ENCODE results near the gene PRDM2. TPM values are rescaled to one million over a fixed set of nuclear protein-coding genes. Genes with fewer than 3 reads are reported as not detected.

The PRDM2 gene
- total and polyA plus RNA-seq, 2 donors (not counting 1 experiment from before 2014, with no cell fraction given): 9.1 to 11.6 TPM

DNA sequence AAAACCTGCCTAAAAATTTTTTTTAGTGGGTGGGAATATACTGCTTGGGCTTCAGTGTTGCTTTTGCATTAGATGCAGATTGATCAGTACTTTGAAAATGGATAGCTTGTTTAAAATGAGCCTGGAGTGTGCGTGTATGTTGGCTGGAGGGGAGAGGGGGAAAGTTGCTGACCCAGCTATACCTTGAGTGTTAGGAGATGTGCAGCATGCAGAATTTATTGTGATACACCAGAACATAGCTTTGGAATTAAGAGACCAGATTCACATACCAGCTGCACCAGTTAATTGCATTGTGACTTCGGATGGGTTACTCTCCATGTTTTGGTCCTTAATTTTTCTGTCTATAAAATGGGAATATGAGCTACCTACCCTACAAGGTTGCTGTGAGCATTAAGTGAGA is 60.4 kb downstream of the PRDM2 start:
- no peak overlapping the region for H3K9ac ChIP-seq (ENCODE audit: insufficient read depth, low read length)
- no peaks in the 10 kb centered on the region for H3K9me3 ChIP-seq (ENCODE audit: control insufficient read depth, insufficient read depth, low read depth, low read length)
- no peak for TF ChIP-seq EZH2 (IDR thresholded peaks at IDR 0.05; ENCODE audit: low read length, missing control alignments)
- TF ChIP-seq, protein P1, sequence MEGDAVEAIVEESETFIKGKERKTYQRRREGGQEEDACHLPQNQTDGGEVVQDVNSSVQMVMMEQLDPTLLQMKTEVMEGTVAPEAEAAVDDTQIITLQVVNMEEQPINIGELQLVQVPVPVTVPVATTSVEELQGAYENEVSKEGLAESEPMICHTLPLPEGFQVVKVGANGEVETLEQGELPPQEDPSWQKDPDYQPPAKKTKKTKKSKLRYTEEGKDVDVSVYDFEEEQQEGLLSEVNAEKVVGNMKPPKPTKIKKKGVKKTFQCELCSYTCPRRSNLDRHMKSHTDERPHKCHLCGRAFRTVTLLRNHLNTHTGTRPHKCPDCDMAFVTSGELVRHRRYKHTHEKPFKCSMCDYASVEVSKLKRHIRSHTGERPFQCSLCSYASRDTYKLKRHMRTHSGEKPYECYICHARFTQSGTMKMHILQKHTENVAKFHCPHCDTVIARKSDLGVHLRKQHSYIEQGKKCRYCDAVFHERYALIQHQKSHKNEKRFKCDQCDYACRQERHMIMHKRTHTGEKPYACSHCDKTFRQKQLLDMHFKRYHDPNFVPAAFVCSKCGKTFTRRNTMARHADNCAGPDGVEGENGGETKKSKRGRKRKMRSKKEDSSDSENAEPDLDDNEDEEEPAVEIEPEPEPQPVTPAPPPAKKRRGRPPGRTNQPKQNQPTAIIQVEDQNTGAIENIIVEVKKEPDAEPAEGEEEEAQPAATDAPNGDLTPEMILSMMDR (conservative IDR thresholded peaks at IDR 0.05 in 1 of 2, IDR thresholded peaks at IDR 0.05 in 1 of 2; ENCODE audit: low read depth in 1 of 2, low read length in 2 of 2): no peak
- H3K27me3 ChIP-seq (ENCODE audit: control insufficient read depth, insufficient read depth, low read length): no peaks in the 10 kb centered on the region
- peaks cover 5% of the 10 kb centered on the region for H3K4me1 ChIP-seq (ENCODE audit: control insufficient read depth, extremely low read depth, insufficient read depth, low read length)
- no peak overlapping the region for H3K4me2 ChIP-seq (ENCODE audit: extremely low read depth, insufficient read depth, low read length)
- DNase-seq (ENCODE audit: low read depth in 2 of 2): no peak
- H2AFZ ChIP-seq (ENCODE audit: low read length): no peak overlapping the region
- peaks cover 94% of the 10 kb centered on the region for H3K79me2 ChIP-seq (ENCODE audit: control insufficient read depth, insufficient read depth, low read length)
- H3K4me3 ChIP-seq (replicated peaks in 1 of 4; ENCODE audit: control extremely low read depth in 1 of 4, insufficient read depth in 1 of 4, low read depth in 3 of 4, low read length in 4 of 4): no peak overlapping the region
- no peaks in the 10 kb centered on the region for H4K20me1 ChIP-seq (ENCODE audit: control insufficient read depth, extremely low read depth, insufficient read depth, low read length)
- H3K36me3 ChIP-seq (ENCODE audit: control insufficient read depth, insufficient read depth, low read length): no peaks in the 10 kb centered on the region
- H3K27ac ChIP-seq (ENCODE audit: insufficient read depth, low read length): no peak overlapping the region

DNA sequence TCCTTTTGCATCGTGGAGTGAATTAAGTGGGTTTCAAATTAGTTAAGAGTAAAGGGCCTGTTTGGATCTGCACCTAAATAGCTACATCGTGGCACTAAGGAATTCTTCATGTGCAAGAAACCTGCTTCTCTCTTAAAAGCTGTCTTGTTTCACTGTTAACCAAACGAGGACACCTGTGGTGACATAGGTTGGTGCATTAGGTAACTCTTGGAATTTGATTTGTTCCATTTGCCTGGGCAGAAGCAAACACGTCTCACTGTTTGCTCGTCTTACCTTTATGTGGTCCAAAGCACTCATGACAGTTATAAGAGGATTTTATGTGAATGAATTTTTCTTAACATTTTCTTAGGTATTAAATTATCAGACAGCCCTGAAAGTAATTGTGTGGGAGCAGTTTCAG is 60.9 kb downstream of the PRDM2 start:
- H3K27me3 ChIP-seq (ENCODE audit: control insufficient read depth, insufficient read depth, low read length): no peaks in the 10 kb centered on the region
- H3K27ac ChIP-seq (ENCODE audit: insufficient read depth, low read length): no peak overlapping the region
- TF ChIP-seq, protein P1 (conservative IDR thresholded peaks at IDR 0.05 in 1 of 2, IDR thresholded peaks at IDR 0.05 in 1 of 2; ENCODE audit: low read depth in 1 of 2, low read length in 2 of 2): no peak
- TF ChIP-seq EZH2 (IDR thresholded peaks at IDR 0.05; ENCODE audit: low read length, missing control alignments): no peak
- H4K20me1 ChIP-seq (ENCODE audit: control insufficient read depth, extremely low read depth, insufficient read depth, low read length): no peaks in the 10 kb centered on the region
- H3K79me2 ChIP-seq (ENCODE audit: control insufficient read depth, insufficient read depth, low read length): peaks cover 94% of the 10 kb centered on the region
- no peak overlapping the region for H2AFZ ChIP-seq (ENCODE audit: low read length)
- no peak overlapping the region for H3K4me3 ChIP-seq (replicated peaks in 1 of 4; ENCODE audit: control extremely low read depth in 1 of 4, insufficient read depth in 1 of 4, low read depth in 3 of 4, low read length in 4 of 4)
- no peaks in the 10 kb centered on the region for H3K36me3 ChIP-seq (ENCODE audit: control insufficient read depth, insufficient read depth, low read length)
- H3K4me1 ChIP-seq (ENCODE audit: control insufficient read depth, extremely low read depth, insufficient read depth, low read length): peaks cover 5% of the 10 kb centered on the region
- H3K9me3 ChIP-seq (ENCODE audit: control insufficient read depth, insufficient read depth, low read depth, low read length): no peaks in the 10 kb centered on the region
- no peak for DNase-seq (ENCODE audit: low read depth in 2 of 2)
- H3K9ac ChIP-seq (ENCODE audit: insufficient read depth, low read length): no peak overlapping the region
- no peak overlapping the region for H3K4me2 ChIP-seq (ENCODE audit: extremely low read depth, insufficient read depth, low read length)

DNA sequence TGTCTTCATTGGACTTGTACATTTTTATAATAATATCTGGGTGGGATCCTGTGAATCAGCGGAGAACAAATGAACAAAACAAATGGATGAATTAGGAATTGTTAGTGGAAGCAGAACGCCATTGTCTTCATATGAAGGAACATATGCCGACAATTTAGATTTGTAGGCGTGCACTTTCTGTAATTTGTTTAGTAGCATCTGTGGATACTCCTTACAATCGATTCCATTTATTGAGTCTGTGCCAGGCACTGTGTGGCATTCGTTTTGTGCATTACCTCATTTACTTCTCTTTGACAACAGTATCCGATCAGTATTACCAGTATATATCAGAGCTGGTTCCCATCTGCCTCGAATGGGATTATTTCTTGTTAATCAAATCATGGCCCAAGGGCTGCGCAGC is 61.9 kb downstream of the PRDM2 start:
- Histone ChIP-seq H3K9me3 (ENCODE audit: control insufficient read depth, insufficient read depth, low read depth, low read length) (no peaks in the 10 kb centered on the region), H3K4me1 (ENCODE audit: control insufficient read depth, extremely low read depth, insufficient read depth, low read length) (peaks cover 8% of the 10 kb centered on the region), H3K4me3 (replicated peaks in 1 of 4; ENCODE audit: control extremely low read depth in 1 of 4, insufficient read depth in 1 of 4, low read depth in 3 of 4, low read length in 4 of 4) (no peak overlapping the region), H3K4me2 (ENCODE audit: extremely low read depth, insufficient read depth, low read length) (no peak overlapping the region), H3K79me2 (ENCODE audit: control insufficient read depth, insufficient read depth, low read length) (peaks cover 92% of the 10 kb centered on the region), H3K9ac (ENCODE audit: insufficient read depth, low read length) (no peak overlapping the region), H3K36me3 (ENCODE audit: control insufficient read depth, insufficient read depth, low read length) (no peaks in the 10 kb centered on the region), H3K27ac (ENCODE audit: insufficient read depth, low read length) (no peak overlapping the region), H4K20me1 (ENCODE audit: control insufficient read depth, extremely low read depth, insufficient read depth, low read length) (no peaks in the 10 kb centered on the region), H3K27me3 (ENCODE audit: control insufficient read depth, insufficient read depth, low read length) (no peaks in the 10 kb centered on the region), H2AFZ (ENCODE audit: low read length) (no peak overlapping the region)
- TF ChIP-seq EZH2 (IDR thresholded peaks at IDR 0.05; ENCODE audit: low read length, missing control alignments): no peak
- TF ChIP-seq, protein P1 (conservative IDR thresholded peaks at IDR 0.05 in 1 of 2, IDR thresholded peaks at IDR 0.05 in 1 of 2; ENCODE audit: low read depth in 1 of 2, low read length in 2 of 2): no peak
- DNase-seq (ENCODE audit: low read depth in 2 of 2): no peak
